OCI-LY1 (cell line): ENCODE results near the gene RPS19BP1.
A peak's percentile ranks its signal among the peaks of the same experiment; 100 is the strongest.

ENCODE experiments used
- H2AFZ ChIP-seq: fragments of 200-600 bp; sonication (generic), shearing (Covaris generic); 2 replicates; pipeline ENCODE4 v1.6.0; 2014; ENCODE audit warnings: antibody characterized with exemption, mild to moderate bottlenecking, low read length
- H3F3A ChIP-seq: fragments of 200-600 bp; sonication (generic), shearing (Covaris generic); 2 replicates; pipeline ENCODE4 v1.6.0; 2014; ENCODE audit warnings: mild to moderate bottlenecking, antibody characterized with exemption, low read length, moderate library complexity; ENCODE audit not compliant: insufficient read depth
- H3K27ac ChIP-seq: fragments of 200-600 bp; sonication (generic); 2 replicates; pipeline ENCODE4 v1.5.1; 2014; ENCODE audit warnings: low read length, mixed run types, mild to moderate bottlenecking, low read depth; ENCODE audit not compliant: poor library complexity, severe bottlenecking
- H3K27me3 ChIP-seq: fragments of 200-600 bp; sonication (generic); 2 replicates; pipeline ENCODE4 v1.6.0; 2014; ENCODE audit warnings: antibody characterized with exemption, mild to moderate bottlenecking, low read length, moderate library complexity; ENCODE audit not compliant: insufficient read depth
- H3K36me3 ChIP-seq: fragments of 200-600 bp; sonication (generic); 2 replicates; pipeline ENCODE4 v1.6.1; 2014; ENCODE audit warnings: mild to moderate bottlenecking, antibody characterized with exemption, low read length, moderate library complexity, mixed read lengths; ENCODE audit not compliant: insufficient read depth
- H3K4me1 ChIP-seq: fragments of 200-600 bp; sonication (generic); 2 replicates; pipeline ENCODE4 v1.5.1; 2014; ENCODE audit warnings: mild to moderate bottlenecking, low read length, moderate library complexity; ENCODE audit not compliant: insufficient read depth, severe bottlenecking
- H3K4me2 ChIP-seq: fragments of 200-600 bp; sonication (generic), shearing (Covaris generic); 2 replicates; pipeline ENCODE4 v1.6.1; 2014; ENCODE audit warnings: low read length
- H3K4me3 ChIP-seq: fragments of 200-600 bp; sonication (generic); 2 replicates; pipeline ENCODE4 v1.5.1; 2014; ENCODE audit warnings: low read length, low read depth, mild to moderate bottlenecking, mixed read lengths; ENCODE audit not compliant: poor library complexity, severe bottlenecking
- H3K79me2 ChIP-seq: fragments of 200-600 bp; shearing (Covaris generic); 2 replicates; pipeline ENCODE4 v1.6.1; 2016; ENCODE audit warnings: mixed run types, low read length, mixed read lengths; ENCODE audit not compliant: insufficient read depth
- H3K9ac ChIP-seq: fragments of 200-600 bp; sonication (generic), shearing (Covaris generic); 2 replicates; pipeline ENCODE4 v1.6.1; 2014; ENCODE audit warnings: mild to moderate bottlenecking, low read length, mixed read lengths
- H3K9me2 ChIP-seq: fragments of 200-600 bp; sonication (generic), shearing (Covaris generic); 2 replicates; pipeline ENCODE4 v1.6.1; 2014; ENCODE audit warnings: low read depth, mild to moderate bottlenecking, low read length, mixed read lengths
- H3K9me3 ChIP-seq: fragments of 200-600 bp; shearing (Covaris generic); 2 replicates; pipeline ENCODE4 v1.6.1; 2014; ENCODE audit warnings: low read length, mixed read lengths
- H4K20me1 ChIP-seq: fragments of 200-600 bp; sonication (generic), shearing (Covaris generic); 2 replicates; pipeline ENCODE4 v1.6.0; 2016; ENCODE audit warnings: mild to moderate bottlenecking, low read length; ENCODE audit not compliant: insufficient read depth
- CTCF ChIP-seq: fragments of 200-600 bp; sonication (generic), shearing (Covaris generic); IDR thresholded peaks from 2 replicates; pipeline ENCODE4 v1.5.1; 2017; ENCODE audit warnings: mild to moderate bottlenecking, antibody characterized with exemption, low read length, moderate library complexity, mixed read lengths
- EZH2 ChIP-seq: fragments of 200-600 bp; sonication (generic), shearing (Covaris generic); IDR thresholded peaks from 2 replicates; pipeline ENCODE4 v1.8.0; 2017; ENCODE audit warnings: borderline replicate concordance, mixed run types, mild to moderate bottlenecking, antibody characterized with exemption, low read length, moderate library complexity, mixed read lengths

RPS19BP1 gene

GRCh38 chr22:39560127-39560526 lies 27.6 kb upstream of the RPS19BP1 start:
- Histone ChIP-seq H3K4me2 (no peak overlapping the region), H2AFZ (no peak overlapping the region), H3K79me2 (no peaks in the 10 kb centered on the region), H3K9me2 (no peaks in the 10 kb centered on the region), H3K36me3 (no peaks in the 10 kb centered on the region), H3K9me3 (no peaks in the 10 kb centered on the region), H3K4me3 (no peak overlapping the region), H3F3A (no peaks in the 10 kb centered on the region), H4K20me1 (no peaks in the 10 kb centered on the region), H3K27ac (no peak overlapping the region), H3K9ac (no peak overlapping the region), H3K27me3 (0 out of 2 replicates have a peak, but pooled peaks cover 3% of the 10 kb centered on the region), H3K4me1 (no peaks in the 10 kb centered on the region)
- no peak for TF ChIP-seq CTCF
- no peak for TF ChIP-seq EZH2

DNA sequence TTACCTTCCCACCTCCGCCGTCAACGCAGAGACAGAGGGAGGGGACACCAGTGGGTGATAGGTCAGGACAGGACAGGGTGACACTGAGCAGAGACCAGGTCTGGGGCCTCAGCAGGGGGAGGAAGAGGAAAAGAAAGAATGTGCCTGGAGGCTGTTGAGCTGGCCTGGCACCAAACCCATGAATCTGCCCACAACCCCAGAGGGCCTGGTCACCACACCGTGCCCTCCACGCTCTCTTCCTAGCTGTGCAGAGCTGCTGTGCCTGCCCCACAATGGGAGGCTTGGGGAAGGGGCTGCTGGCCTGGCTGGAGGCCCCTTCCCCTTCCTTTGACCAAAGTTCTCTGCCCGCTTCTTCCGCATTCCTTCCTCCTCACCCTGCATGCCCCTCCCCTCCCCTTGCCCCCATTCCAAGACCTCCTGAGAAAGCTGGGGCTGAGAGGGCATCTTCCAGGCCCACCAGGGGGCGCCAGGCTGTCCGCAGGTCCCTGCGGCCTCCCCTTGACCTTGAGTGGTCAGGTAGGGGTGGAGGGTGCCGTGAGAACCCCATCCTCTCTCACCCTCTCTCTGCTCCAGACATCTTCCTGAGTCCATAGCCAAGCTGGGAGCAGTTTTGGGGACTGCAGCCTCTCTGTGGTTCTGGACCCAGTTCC lies 27.0 kb upstream of the RPS19BP1 start:
- Histone ChIP-seq H3K4me1 (no peaks in the 10 kb centered on the region), H2AFZ (no peak overlapping the region), H3K27me3 (0 out of 2 replicates have a peak, but pooled peaks cover 3% of the 10 kb centered on the region), H3K36me3 (no peaks in the 10 kb centered on the region), H3K4me2 (no peak overlapping the region), H3K4me3 (no peak overlapping the region), H3K9me2 (no peaks in the 10 kb centered on the region), H3K79me2 (no peaks in the 10 kb centered on the region), H3K27ac (no peak overlapping the region), H4K20me1 (no peaks in the 10 kb centered on the region), H3K9ac (no peak overlapping the region), H3K9me3 (no peaks in the 10 kb centered on the region), H3F3A (no peaks in the 10 kb centered on the region)
- TF ChIP-seq EZH2 (no peak), CTCF (peak; percentile 58)

DNA sequence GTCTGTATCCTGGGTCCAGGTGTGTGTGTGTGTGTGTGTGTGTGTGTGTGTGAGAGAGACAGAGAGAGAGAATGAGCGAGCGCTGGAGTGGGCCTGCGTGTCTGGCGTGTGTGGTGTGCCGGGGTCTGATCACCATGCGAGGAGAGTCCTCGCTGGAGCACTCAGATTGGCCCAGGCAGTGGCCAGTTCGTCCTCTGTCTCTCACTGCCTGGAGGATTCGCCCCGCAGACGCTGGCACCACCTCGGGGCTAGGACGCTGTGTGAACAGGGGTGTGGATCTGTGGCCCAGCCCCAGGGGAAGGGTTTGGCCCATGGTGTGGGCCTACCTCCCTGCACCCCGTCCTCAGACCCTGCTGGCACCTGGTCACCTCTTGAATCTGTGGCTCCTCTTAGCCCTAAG lies 26.4 kb upstream of the RPS19BP1 start:
- Histone ChIP-seq H4K20me1 (no peaks in the 10 kb centered on the region), H3F3A (no peaks in the 10 kb centered on the region), H3K4me2 (no peak overlapping the region), H3K4me3 (no peak overlapping the region), H3K9me2 (no peaks in the 10 kb centered on the region), H3K9ac (no peak overlapping the region), H2AFZ (no peak overlapping the region), H3K9me3 (no peaks in the 10 kb centered on the region), H3K4me1 (no peaks in the 10 kb centered on the region), H3K79me2 (no peaks in the 10 kb centered on the region), H3K36me3 (no peaks in the 10 kb centered on the region), H3K27ac (no peak overlapping the region), H3K27me3 (0 out of 2 replicates have a peak, but pooled peaks cover 3% of the 10 kb centered on the region)
- TF ChIP-seq EZH2 (no peak), CTCF (no peak)
